HepG2 (cell line): Measurements from ENCODE around the gene NAP1L1. TPM values are rescaled to one million over a fixed set of nuclear protein-coding genes. Genes with fewer than 3 reads are reported as not detected.

Experiments
- EP300 ChIP-seq, 3 experiments: sonication (generic) in 1 of 3; formaldehyde crosslinking in 1 of 3; IDR thresholded peaks; 2 replicates each; pipeline versions ENCODE4 v1.5.1 to v1.6.1; 2011 to 2020; ENCODE audit warnings: low read depth in 2 of 3, low read length in 2 of 3, borderline replicate concordance in 1 of 3, improper control_type of control experiment in 1 of 3, mild to moderate bottlenecking in 1 of 3, missing genetic modification reagents in 1 of 3, moderate library complexity in 1 of 3
- HNRNPLL ChIP-seq: fragments of 200-400 bp; formaldehyde crosslinking; IDR thresholded peaks from 2 replicates; pipeline ENCODE4 v1.6.1; 2017; ENCODE audit warnings: mild to moderate bottlenecking, low read depth, low read length; ENCODE audit not compliant: poor library complexity, severe bottlenecking
- HOXA9 ChIP-seq: sonication (generic); formaldehyde crosslinking; IDR thresholded peaks from 2 replicates; pipeline ENCODE4 v1.8.1; 2022; ENCODE audit warnings: missing genetic modification reagents, mild to moderate bottlenecking, moderate library complexity, borderline replicate concordance
- JARID2 ChIP-seq: sonication (generic); formaldehyde crosslinking; IDR thresholded peaks from 2 replicates; pipeline ENCODE4 v1.8.1; 2023; ENCODE audit warnings: missing genetic modification reagents, inconsistent platforms; ENCODE audit not compliant: insufficient replicate concordance
- JUNB ChIP-seq: sonication (generic); formaldehyde crosslinking; IDR thresholded peaks from 2 replicates; pipeline ENCODE4 v1.8.0; 2022; ENCODE audit warnings: missing genetic modification reagents, mild to moderate bottlenecking, borderline replicate concordance
- KLF12 ChIP-seq: sonication (generic); formaldehyde crosslinking; IDR thresholded peaks from 2 replicates; pipeline ENCODE4 v1.4.0; 2020; ENCODE audit warnings: missing genetic modification reagents, borderline replicate concordance
- MED13 ChIP-seq: sonication (generic); formaldehyde crosslinking; IDR thresholded peaks from 2 replicates; pipeline ENCODE4 v1.5.0; 2020; ENCODE audit warnings: missing genetic modification reagents
- MIER2 ChIP-seq: IDR thresholded peaks from 2 replicates; pipeline ENCODE4 v1.6.1; 2016; ENCODE audit warnings: missing biosample characterization, missing genetic modification reagents
- STAT5B ChIP-seq: sonication (generic); formaldehyde crosslinking; IDR thresholded peaks from 2 replicates; pipeline ENCODE4 v1.4.0; 2020; ENCODE audit warnings: missing genetic modification reagents
- THYN1 ChIP-seq: sonication (generic); formaldehyde crosslinking; IDR thresholded peaks from 2 replicates; pipeline ENCODE4 v1.8.1; 2023; ENCODE audit warnings: low read depth, mild to moderate bottlenecking, moderate library complexity, missing genetic modification reagents, borderline replicate concordance
- ZBTB7B ChIP-seq: sonication (generic); formaldehyde crosslinking; IDR thresholded peaks from 2 replicates; pipeline ENCODE4 v1.4.0; 2020; ENCODE audit warnings: missing genetic modification reagents
- ZFYVE20 ChIP-seq: sonication (generic); formaldehyde crosslinking; IDR thresholded peaks from 2 replicates; pipeline ENCODE4 v1.8.0; 2023; ENCODE audit warnings: low read depth, mild to moderate bottlenecking, moderate library complexity, missing genetic modification reagents, borderline replicate concordance
- ZNF260 ChIP-seq: sonication (generic); formaldehyde crosslinking; IDR thresholded peaks from 2 replicates; pipeline ENCODE4 v1.4.0; 2020; ENCODE audit warnings: missing genetic modification reagents, low read depth, mild to moderate bottlenecking, borderline replicate concordance
- ZNF331 ChIP-seq: sonication (generic); formaldehyde crosslinking; IDR thresholded peaks from 2 replicates; pipeline ENCODE4 v1.4.0; 2020; ENCODE audit warnings: missing genetic modification reagents
- polyA plus RNA-seq, 8 experiments: library from polyadenylated mRNA; depleted of rRNA in 3 of 8; stranded (reverse) in 7 of 8; unstranded in 1 of 8; fragments of >200 nt; fragmentation: Illumina TruSeq in 4 of 8; extraction: Trizol in 4 of 8; gene quantifications; 2 replicates each; pipeline versions ENCODE4 v1.2.1 to v1.2.3, GENCODE V29; 2011 to 2016; ENCODE audit warnings: low read depth in 4 of 8, missing spikeins in 1 of 8, mixed read lengths in 1 of 8; ENCODE audit not compliant: insufficient read depth in 1 of 8
- total RNA-seq, 5 experiments: library from RNA; depleted of rRNA; stranded (reverse); fragments of >200 nt; fragmentation: Illumina TruSeq; extraction: Trizol; gene quantifications; 2 replicates each; pipeline ENCODE4 v1.2.3, GENCODE V29; 2016; ENCODE audit warnings: low read depth in 1 of 5
- TF ChIP-seq, protein P1 (sequence below): sonication (generic); formaldehyde crosslinking; IDR thresholded peaks from 2 replicates; pipeline ENCODE4 v1.9.0; 2021; ENCODE audit warnings: missing genetic modification reagents, borderline replicate concordance
- TF ChIP-seq, protein P2 (sequence below): sonication (generic); formaldehyde crosslinking; conservative IDR thresholded peaks from 2 replicates; pipeline ENCODE4 v1.4.0; 2020; ENCODE audit warnings: missing genetic modification reagents
- TF ChIP-seq, protein P3 (sequence below): sonication (generic); formaldehyde crosslinking; IDR thresholded peaks from 2 replicates; pipeline ENCODE4 v1.9.0; 2021; ENCODE audit warnings: missing genetic modification reagents, mild to moderate bottlenecking, borderline replicate concordance
- TF ChIP-seq, protein P4 (sequence below): sonication (generic); formaldehyde crosslinking; conservative IDR thresholded peaks from 2 replicates; pipeline ENCODE4 v1.4.0; 2020; ENCODE audit warnings: missing genetic modification reagents

The NAP1L1 gene
- total and polyA plus RNA-seq, 2 of the 13 experiments (the other 11 are each of a cell fraction or from before 2014, with no cell fraction given) = 207 to 309 TPM

DNA sequence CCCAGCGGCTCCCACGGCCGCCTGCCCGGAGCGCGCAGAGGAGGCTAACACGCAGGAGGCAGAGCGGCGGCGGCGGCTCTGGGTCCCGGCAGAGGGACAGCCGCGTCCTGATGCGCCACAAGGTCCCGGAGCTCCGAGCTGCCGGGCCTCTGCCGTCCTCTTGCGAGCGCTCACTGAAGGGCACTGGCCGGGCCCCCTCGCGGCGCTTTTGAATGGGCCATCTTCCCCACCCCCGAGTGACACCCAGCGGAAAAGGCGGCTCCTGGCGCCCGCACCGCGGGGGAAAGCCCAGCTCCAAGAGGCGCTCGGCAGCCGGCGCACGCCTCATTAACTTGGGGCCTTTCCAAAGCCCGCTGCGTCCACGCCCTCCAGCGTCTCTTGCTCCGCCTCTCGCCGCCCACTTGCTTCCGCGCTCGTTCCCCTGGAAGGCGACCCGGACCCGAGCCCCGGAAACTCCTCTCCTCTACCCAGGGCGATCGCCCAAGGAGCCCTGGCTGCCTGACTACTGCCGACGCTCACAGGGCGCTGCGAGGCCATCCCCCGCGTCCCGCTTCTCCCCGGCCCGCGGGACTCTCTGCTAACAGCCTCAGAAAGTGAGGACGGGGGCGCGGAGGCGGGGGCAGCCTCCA, 53.0 kb downstream of the NAP1L1 start, which contains the start of gene PHLDA1 (continued):
- TF ChIP-seq, protein P1, sequence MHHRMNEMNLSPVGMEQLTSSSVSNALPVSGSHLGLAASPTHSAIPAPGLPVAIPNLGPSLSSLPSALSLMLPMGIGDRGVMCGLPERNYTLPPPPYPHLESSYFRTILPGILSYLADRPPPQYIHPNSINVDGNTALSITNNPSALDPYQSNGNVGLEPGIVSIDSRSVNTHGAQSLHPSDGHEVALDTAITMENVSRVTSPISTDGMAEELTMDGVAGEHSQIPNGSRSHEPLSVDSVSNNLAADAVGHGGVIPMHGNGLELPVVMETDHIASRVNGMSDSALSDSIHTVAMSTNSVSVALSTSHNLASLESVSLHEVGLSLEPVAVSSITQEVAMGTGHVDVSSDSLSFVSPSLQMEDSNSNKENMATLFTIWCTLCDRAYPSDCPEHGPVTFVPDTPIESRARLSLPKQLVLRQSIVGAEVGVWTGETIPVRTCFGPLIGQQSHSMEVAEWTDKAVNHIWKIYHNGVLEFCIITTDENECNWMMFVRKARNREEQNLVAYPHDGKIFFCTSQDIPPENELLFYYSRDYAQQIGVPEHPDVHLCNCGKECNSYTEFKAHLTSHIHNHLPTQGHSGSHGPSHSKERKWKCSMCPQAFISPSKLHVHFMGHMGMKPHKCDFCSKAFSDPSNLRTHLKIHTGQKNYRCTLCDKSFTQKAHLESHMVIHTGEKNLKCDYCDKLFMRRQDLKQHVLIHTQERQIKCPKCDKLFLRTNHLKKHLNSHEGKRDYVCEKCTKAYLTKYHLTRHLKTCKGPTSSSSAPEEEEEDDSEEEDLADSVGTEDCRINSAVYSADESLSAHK (CRISPR knock-in tag) = no peak
- TF ChIP-seq, protein P2, sequence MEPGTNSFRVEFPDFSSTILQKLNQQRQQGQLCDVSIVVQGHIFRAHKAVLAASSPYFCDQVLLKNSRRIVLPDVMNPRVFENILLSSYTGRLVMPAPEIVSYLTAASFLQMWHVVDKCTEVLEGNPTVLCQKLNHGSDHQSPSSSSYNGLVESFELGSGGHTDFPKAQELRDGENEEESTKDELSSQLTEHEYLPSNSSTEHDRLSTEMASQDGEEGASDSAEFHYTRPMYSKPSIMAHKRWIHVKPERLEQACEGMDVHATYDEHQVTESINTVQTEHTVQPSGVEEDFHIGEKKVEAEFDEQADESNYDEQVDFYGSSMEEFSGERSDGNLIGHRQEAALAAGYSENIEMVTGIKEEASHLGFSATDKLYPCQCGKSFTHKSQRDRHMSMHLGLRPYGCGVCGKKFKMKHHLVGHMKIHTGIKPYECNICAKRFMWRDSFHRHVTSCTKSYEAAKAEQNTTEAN (CRISPR knock-in tag) = peak; percentile 86
- TF ChIP-seq, protein P3, sequence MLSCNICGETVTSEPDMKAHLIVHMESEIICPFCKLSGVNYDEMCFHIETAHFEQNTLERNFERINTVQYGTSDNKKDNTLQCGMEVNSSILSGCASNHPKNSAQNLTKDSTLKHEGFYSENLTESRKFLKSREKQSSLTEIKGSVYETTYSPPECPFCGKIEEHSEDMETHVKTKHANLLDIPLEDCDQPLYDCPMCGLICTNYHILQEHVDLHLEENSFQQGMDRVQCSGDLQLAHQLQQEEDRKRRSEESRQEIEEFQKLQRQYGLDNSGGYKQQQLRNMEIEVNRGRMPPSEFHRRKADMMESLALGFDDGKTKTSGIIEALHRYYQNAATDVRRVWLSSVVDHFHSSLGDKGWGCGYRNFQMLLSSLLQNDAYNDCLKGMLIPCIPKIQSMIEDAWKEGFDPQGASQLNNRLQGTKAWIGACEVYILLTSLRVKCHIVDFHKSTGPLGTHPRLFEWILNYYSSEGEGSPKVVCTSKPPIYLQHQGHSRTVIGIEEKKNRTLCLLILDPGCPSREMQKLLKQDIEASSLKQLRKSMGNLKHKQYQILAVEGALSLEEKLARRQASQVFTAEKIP (CRISPR knock-in tag) = no peak
- no peak for TF ChIP-seq JUNB (CRISPR knock-in tag)
- peak; percentile 84; the same call in 1 of the 2 replicates for TF ChIP-seq ZNF260
- TF ChIP-seq ZNF331 (CRISPR knock-in tag) = peak; percentile 50
- TF ChIP-seq ZFYVE20 (CRISPR knock-in tag) = 0 out of 2 replicates have a peak, but pooled peaks have one; percentile 23
- TF ChIP-seq MED13 (CRISPR knock-in tag) = peak; percentile 96
- TF ChIP-seq ZBTB7B = peak; percentile 69; the same call in 1 of the 2 replicates
- peak; percentile 91 for TF ChIP-seq HNRNPLL
- TF ChIP-seq, protein P4, sequence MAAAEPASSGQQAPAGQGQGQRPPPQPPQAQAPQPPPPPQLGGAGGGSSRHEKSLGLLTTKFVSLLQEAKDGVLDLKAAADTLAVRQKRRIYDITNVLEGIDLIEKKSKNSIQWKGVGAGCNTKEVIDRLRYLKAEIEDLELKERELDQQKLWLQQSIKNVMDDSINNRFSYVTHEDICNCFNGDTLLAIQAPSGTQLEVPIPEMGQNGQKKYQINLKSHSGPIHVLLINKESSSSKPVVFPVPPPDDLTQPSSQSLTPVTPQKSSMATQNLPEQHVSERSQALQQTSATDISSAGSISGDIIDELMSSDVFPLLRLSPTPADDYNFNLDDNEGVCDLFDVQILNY = no peak
- no peak for TF ChIP-seq STAT5B (CRISPR knock-in tag)
- peak; percentile 93 for TF ChIP-seq KLF12 (CRISPR knock-in tag)
- TF ChIP-seq HOXA9 (CRISPR knock-in tag) = peak; percentile 76; the same call in 1 of the 2 replicates
- TF ChIP-seq JARID2 (CRISPR knock-in tag) = peak; percentile 46
- TF ChIP-seq THYN1 (CRISPR knock-in tag) = no peak; the same call in 1 of the 2 replicates
- no peak; a peak in 1 of 4 replicates for TF ChIP-seq EP300 (IDR thresholded peaks at IDR 0.05; ENCODE audit: low read depth in 2 of 2, low read length in 2 of 2)
- TF ChIP-seq EP300 (CRISPR knock-in tag; IDR thresholded peaks at IDR 0.05; ENCODE audit: borderline replicate concordance) = peak; percentile 60
- TF ChIP-seq MIER2 (CRISPR knock-in tag) = no peak; the same call in 1 of the 2 replicates
